BLaER1 treated with 17β-estradiol and CSF1 and Interleukin-3, amounts not matched to agents 10 nM and 100 nM (cell line): ENCODE data around the gene NHLH1.

Experiments used
- H3K27ac ChIP-seq, 11 experiments: shearing (Covaris generic); formaldehyde crosslinking; 2 replicates each; pipeline ENCODE4 v1.8.1; 2022
- H3K27me3 ChIP-seq, 11 experiments: shearing (Covaris generic); formaldehyde crosslinking; 2 replicates each; pipeline ENCODE4 v1.8.1; 2022
- H3K36me3 ChIP-seq, 11 experiments: shearing (Covaris generic); formaldehyde crosslinking; 2 replicates each; pipeline ENCODE4 v1.8.1; 2022
- H3K4me1 ChIP-seq, 10 experiments: shearing (Covaris generic); formaldehyde crosslinking; 2 replicates each; pipeline ENCODE4 v1.8.1; 2022
- H3K4me2 ChIP-seq, 11 experiments: shearing (Covaris generic); formaldehyde crosslinking; 2 replicates each; pipeline ENCODE4 v1.8.1; 2022
- H3K4me3 ChIP-seq, 10 experiments: shearing (Covaris generic); formaldehyde crosslinking; 2 replicates each; pipeline ENCODE4 v1.8.1; 2022
- H3K9ac ChIP-seq, 11 experiments: shearing (Covaris generic); formaldehyde crosslinking; 2 replicates each; pipeline ENCODE4 v1.8.1; 2022
- H3K9me3 ChIP-seq, 11 experiments: shearing (Covaris generic); formaldehyde crosslinking; replicated peaks in 1 of 11; 2 replicates each; pipeline ENCODE4 v1.8.1; 2022
- H4K20me1 ChIP-seq, 11 experiments: shearing (Covaris generic); formaldehyde crosslinking; 2 replicates each; pipeline ENCODE4 v1.8.1; 2022
- Cebpa-rat ChIP-seq, 11 experiments: shearing (Covaris generic); IDR thresholded peaks; 2 replicates each; pipeline ENCODE4 v1.8.1; 2022

The NHLH1 gene

GRCh38 chr1:160409486-160409885 lies 42.6 kb downstream of the NHLH1 start:
- no peaks in the 10 kb centered on the region for H3K36me3 ChIP-seq
- peaks cover 0 to 46% (median 31%) of the 10 kb centered on the region in 10 experiments; a peak in 17 of 20 replicates for H3K4me1 ChIP-seq
- H3K27me3 ChIP-seq, result no peaks in the 10 kb centered on the region
- peak overlapping the region in 1 of 11 experiments; percentile 27; a peak in 1 of 22 replicates for H3K27ac ChIP-seq
- H3K4me2 ChIP-seq, result peak overlapping the region in 6 of 11 experiments; percentile 13 to 39 (median 35); a peak in 10 of 22 replicates
- H3K4me3 ChIP-seq, result no peak overlapping the region
- peak overlapping the region in 2 of 11 experiments; percentile 18 to 23; a peak in 2 of 22 replicates for H3K9ac ChIP-seq
- H3K9me3 ChIP-seq, result no peaks in the 10 kb centered on the region
- peaks cover 0 to 11% (median 0%) of the 10 kb centered on the region in 11 experiments; a peak in 3 of 22 replicates for H4K20me1 ChIP-seq
- no peak for TF ChIP-seq Cebpa-rat (IDR thresholded peaks at IDR 0.05)

- no peaks in the 10 kb centered on the region for H3K27me3 ChIP-seq
- H3K27ac ChIP-seq, result no peak overlapping the region
- H3K4me2 ChIP-seq, result no peak overlapping the region
- H3K4me1 ChIP-seq, result peaks cover 0 to 42% (median 27%) of the 10 kb centered on the region in 10 experiments; a peak in 12 of 20 replicates
- H3K4me3 ChIP-seq, result no peak overlapping the region
- H3K9me3 ChIP-seq, result no peaks in the 10 kb centered on the region
- peaks cover 0 to 11% (median 0%) of the 10 kb centered on the region in 11 experiments; a peak in 3 of 22 replicates for H4K20me1 ChIP-seq
- H3K9ac ChIP-seq, result no peak overlapping the region
- H3K36me3 ChIP-seq, result peaks cover 0 to 6% (median under 1%) of the 10 kb centered on the region in 11 experiments; a peak in 8 of 22 replicates
- TF ChIP-seq Cebpa-rat (IDR thresholded peaks at IDR 0.05), result no peak
These were observed 43.6 kb downstream of the NHLH1 start for GRCh38 chr1:160410406-160411005.

- no peak overlapping the region for H3K4me3 ChIP-seq
- H3K27me3 ChIP-seq, result no peaks in the 10 kb centered on the region
- peaks cover 0 to 15% (median 10%) of the 10 kb centered on the region in 11 experiments; a peak in 8 of 22 replicates for H3K36me3 ChIP-seq
- H3K4me2 ChIP-seq, result peak overlapping the region in 4 of 11 experiments; percentile 3 to 18 (median 11); a peak in 4 of 22 replicates
- H3K4me1 ChIP-seq, result peaks cover 0 to 42% (median 27%) of the 10 kb centered on the region in 10 experiments; a peak in 12 of 20 replicates
- H3K9ac ChIP-seq, result no peak overlapping the region
- no peak for TF ChIP-seq Cebpa-rat (IDR thresholded peaks at IDR 0.05)
- H4K20me1 ChIP-seq, result peaks cover 0 to 11% (median 0%) of the 10 kb centered on the region in 11 experiments; a peak in 3 of 22 replicates
- H3K9me3 ChIP-seq, result no peaks in the 10 kb centered on the region
- no peak overlapping the region for H3K27ac ChIP-seq
These were observed 44.6 kb downstream of the NHLH1 start for GRCh38 chr1:160411271-160412027.

GRCh38 chr1:160412028-160412362 lies 45.1 kb downstream of the NHLH1 start:
- Histone ChIP-seq H3K27me3 (no peaks in the 10 kb centered on the region), H3K36me3 (peaks cover 0 to 20% (median 14%) of the 10 kb centered on the region in 11 experiments; a peak in 9 of 22 replicates), H3K9me3 (no peaks in the 10 kb centered on the region), H3K4me3 (no peak overlapping the region), H3K4me1 (peaks cover 0 to 42% (median 27%) of the 10 kb centered on the region in 10 experiments; a peak in 12 of 20 replicates), H4K20me1 (peaks cover 0 to 11% (median 0%) of the 10 kb centered on the region in 11 experiments; a peak in 3 of 22 replicates), H3K9ac (no peak overlapping the region), H3K27ac (no peak overlapping the region), H3K4me2 (peak overlapping the region in 2 of 11 experiments; percentile 3 to 18; a peak in 1 of 22 replicates)
- no peak for TF ChIP-seq Cebpa-rat (IDR thresholded peaks at IDR 0.05)

DNA sequence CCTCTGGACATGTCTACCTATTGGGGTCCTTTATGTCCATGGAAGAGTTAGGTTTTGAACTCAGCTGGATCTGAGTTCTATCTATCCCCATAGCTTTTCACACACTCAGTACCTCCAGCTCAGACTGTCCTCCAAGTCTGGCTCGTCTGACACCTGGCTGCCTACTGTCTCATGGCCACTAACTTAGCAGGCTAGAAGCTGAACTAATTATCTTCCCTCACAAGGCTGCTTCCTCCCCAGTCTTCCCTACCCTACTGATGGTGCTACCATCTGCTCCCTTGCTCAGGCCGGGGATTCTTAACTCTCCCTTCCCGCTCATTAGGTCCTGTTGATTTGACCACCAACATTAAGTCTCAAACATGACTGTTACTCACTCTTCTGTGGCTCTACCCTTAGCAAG lies 46.8 kb downstream of the NHLH1 start:
- no peaks in the 10 kb centered on the region for H3K27me3 ChIP-seq
- H3K9me3 ChIP-seq, result no peaks in the 10 kb centered on the region
- H4K20me1 ChIP-seq, result peaks cover 0 to 5% (median 0%) of the 10 kb centered on the region in 11 experiments; a peak in 1 of 22 replicates
- H3K4me3 ChIP-seq, result no peak overlapping the region
- H3K36me3 ChIP-seq, result peaks cover 0 to 36% (median 28%) of the 10 kb centered on the region in 11 experiments; a peak in 16 of 22 replicates
- no peak for TF ChIP-seq Cebpa-rat (IDR thresholded peaks at IDR 0.05)
- no peak overlapping the region for H3K9ac ChIP-seq
- peaks cover 0 to 36% (median 22%) of the 10 kb centered on the region in 10 experiments; a peak in 12 of 20 replicates for H3K4me1 ChIP-seq
- H3K27ac ChIP-seq, result no peak overlapping the region
- no peak overlapping the region for H3K4me2 ChIP-seq

GRCh38 chr1:160414881-160415280 lies 48.0 kb downstream of the NHLH1 start:
- peak overlapping the region in 1 of 11 experiments; percentile 9; a peak in 1 of 22 replicates for H3K27ac ChIP-seq
- peaks cover 0 to 25% (median 11%) of the 10 kb centered on the region in 10 experiments; a peak in 12 of 20 replicates for H3K4me1 ChIP-seq
- H3K4me2 ChIP-seq, result no peak overlapping the region
- H3K36me3 ChIP-seq, result peaks cover 0 to 48% (median 36%) of the 10 kb centered on the region in 11 experiments; a peak in 18 of 22 replicates
- H3K4me3 ChIP-seq, result no peak overlapping the region
- no peaks in the 10 kb centered on the region for H3K27me3 ChIP-seq
- H3K9me3 ChIP-seq, result no peaks in the 10 kb centered on the region
- TF ChIP-seq Cebpa-rat (IDR thresholded peaks at IDR 0.05), result no peak
- H4K20me1 ChIP-seq, result 0 out of 22 replicates have a peak, but pooled peaks cover 0 to 5% (median 0%) of the 10 kb centered on the region in 11 experiments
- H3K9ac ChIP-seq, result no peak overlapping the region

DNA sequence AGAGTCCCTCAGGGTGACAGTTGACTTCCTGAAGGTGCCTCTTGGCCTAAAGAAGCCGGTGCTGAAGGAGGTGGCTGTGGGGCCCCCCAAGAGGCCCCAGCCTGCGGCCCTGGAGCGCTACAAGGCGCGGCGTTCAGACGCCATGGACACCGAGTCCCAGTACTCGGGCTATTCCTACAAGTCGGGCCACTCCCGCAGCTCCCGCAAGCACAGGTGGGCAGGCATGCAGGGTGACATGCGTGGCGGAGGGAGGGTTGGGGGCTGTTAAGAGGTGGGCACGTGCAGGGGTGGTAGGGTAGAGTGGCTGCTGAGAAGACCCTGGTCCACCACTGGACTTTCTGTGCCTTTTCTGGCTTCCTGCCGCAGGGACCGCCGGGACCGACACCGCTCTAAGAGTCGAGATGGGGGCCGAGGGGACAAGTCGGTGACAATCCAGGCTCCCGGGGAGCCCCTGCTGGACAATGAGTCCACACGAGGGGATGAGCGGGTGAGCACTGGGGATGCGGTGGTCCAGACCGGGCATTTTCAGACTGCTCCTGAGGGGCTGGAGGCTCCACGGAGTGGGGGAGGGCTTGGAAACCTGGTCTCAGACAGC lies 48.9 kb downstream of the NHLH1 start:
- TF ChIP-seq Cebpa-rat (IDR thresholded peaks at IDR 0.05), result no peak
- 0 out of 22 replicates have a peak, but pooled peaks cover 0 to 5% (median 0%) of the 10 kb centered on the region in 11 experiments for H4K20me1 ChIP-seq
- H3K36me3 ChIP-seq, result peaks cover 0 to 57% (median 45%) of the 10 kb centered on the region in 11 experiments; a peak in 18 of 22 replicates

GRCh38 chr1:160416369-160416768 lies 49.5 kb downstream of the NHLH1 start:
- Histone ChIP-seq H3K9ac (no peak overlapping the region), H3K4me3 (no peak overlapping the region), H4K20me1 (0 out of 22 replicates have a peak, but pooled peaks cover 0 to 5% (median 0%) of the 10 kb centered on the region in 11 experiments), H3K27ac (no peak overlapping the region), H3K36me3 (peaks cover 0 to 63% (median 51%) of the 10 kb centered on the region in 11 experiments; a peak in 18 of 22 replicates), H3K4me2 (no peak overlapping the region), H3K4me1 (peaks cover 0 to 14% (median 5%) of the 10 kb centered on the region in 10 experiments; a peak in 10 of 20 replicates), H3K9me3 (no peaks in the 10 kb centered on the region), H3K27me3 (no peaks in the 10 kb centered on the region)
- no peak for TF ChIP-seq Cebpa-rat (IDR thresholded peaks at IDR 0.05)

More for the DNA sequence above, 48.9 kb downstream of the NHLH1 start:
- Histone ChIP-seq H3K4me1 (peaks cover 0 to 19% (median 10%) of the 10 kb centered on the region in 10 experiments; a peak in 10 of 20 replicates), H3K27ac (no peak overlapping the region), H3K27me3 (no peaks in the 10 kb centered on the region), H3K9me3 (no peaks in the 10 kb centered on the region), H3K4me2 (no peak overlapping the region), H3K9ac (no peak overlapping the region), H3K4me3 (no peak overlapping the region)
